ENCODE results near the gene NAXE. TPM values are rescaled to one million over a fixed set of nuclear protein-coding genes. Genes with fewer than 3 reads are reported as not detected.
A peak's percentile ranks its signal among the peaks of the same experiment; 100 is the strongest.

NAXE gene
- polyA plus RNA-seq, 1 experiment, result 29.9 TPM

DNA sequence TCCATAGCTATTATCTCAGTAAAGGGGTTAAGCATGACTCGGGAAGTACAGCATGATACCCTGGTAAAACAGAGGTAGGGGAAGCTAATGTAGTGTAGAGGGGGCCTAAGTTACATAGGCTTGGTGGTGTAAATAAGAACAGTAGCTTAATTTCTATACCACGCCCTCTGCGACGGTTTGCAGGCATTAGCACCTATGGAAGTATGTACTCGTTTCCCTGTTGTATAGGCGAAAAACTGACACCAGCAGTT is 470 bp upstream of the NAXE start:
- Histone ChIP-seq H3K27me3 (ENCODE audit: control insufficient read depth, insufficient read depth, low read length) (peaks cover 4% of the 10 kb centered on the region), H3K9me3 (ENCODE audit: control insufficient read depth, insufficient read depth, low read length) (no peaks in the 10 kb centered on the region; the same call in 1 of the 2 replicates), H3K4me3 (ENCODE audit: low read depth, low read length) (peak overlapping the region; percentile 84), H3K27ac (ENCODE audit: low read depth, low read length) (peak overlapping the region; percentile 31)
- TF ChIP-seq, protein P1, sequence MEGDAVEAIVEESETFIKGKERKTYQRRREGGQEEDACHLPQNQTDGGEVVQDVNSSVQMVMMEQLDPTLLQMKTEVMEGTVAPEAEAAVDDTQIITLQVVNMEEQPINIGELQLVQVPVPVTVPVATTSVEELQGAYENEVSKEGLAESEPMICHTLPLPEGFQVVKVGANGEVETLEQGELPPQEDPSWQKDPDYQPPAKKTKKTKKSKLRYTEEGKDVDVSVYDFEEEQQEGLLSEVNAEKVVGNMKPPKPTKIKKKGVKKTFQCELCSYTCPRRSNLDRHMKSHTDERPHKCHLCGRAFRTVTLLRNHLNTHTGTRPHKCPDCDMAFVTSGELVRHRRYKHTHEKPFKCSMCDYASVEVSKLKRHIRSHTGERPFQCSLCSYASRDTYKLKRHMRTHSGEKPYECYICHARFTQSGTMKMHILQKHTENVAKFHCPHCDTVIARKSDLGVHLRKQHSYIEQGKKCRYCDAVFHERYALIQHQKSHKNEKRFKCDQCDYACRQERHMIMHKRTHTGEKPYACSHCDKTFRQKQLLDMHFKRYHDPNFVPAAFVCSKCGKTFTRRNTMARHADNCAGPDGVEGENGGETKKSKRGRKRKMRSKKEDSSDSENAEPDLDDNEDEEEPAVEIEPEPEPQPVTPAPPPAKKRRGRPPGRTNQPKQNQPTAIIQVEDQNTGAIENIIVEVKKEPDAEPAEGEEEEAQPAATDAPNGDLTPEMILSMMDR (IDR thresholded peaks at IDR 0.05; ENCODE audit: low read depth, low read length), result no peak
- DNase-seq (ENCODE audit: low read depth, low spot score), result no peak
- CTCF ChIA-PET, result interaction anchor here (0.6 to 2.0 kb wide), 9 partner anchors 9 to 205 kb away, joined by 3 to 5 read pairs (median 4); no protein-coding TSS in a partner anchor
- POLR2A ChIA-PET, result interaction anchor here (0.6 to 1.3 kb wide), 3 partner anchors 86 to 1788 kb away, joined by 3 to 5 read pairs (median 4); partner anchors contain the start of gene MEF2D

DNA sequence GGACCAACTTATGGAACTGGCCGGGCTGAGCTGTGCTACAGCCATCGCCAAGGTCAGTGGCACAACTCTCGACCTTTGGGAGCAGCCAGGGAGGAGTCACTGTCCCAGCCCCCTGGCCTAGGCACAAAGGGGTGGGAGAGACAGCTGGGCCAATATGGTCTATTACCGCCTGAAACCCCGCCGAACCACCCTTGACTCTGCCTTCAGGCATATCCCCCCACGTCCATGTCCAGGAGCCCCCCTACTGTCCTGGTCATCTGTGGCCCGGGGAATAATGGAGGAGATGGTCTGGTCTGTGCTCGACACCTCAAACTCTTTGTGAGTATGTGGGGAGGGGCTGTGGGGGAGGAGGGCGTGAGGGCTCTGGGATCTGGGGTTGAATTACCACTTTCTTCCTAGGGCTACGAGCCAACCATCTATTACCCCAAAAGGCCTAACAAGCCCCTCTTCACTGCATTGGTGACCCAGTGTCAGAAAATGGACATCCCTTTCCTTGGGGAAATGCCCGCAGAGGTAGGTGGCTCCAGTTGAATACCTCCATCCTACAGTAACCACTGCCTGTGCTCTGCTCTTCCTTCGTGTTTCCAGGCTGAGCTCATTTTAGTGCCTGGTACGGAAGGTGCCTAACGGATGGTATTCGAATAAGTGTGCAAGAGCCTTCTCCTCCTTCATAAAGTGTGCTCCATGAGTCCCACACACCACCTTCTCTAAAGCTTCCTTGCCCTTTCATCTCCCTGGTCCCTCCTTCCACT is 758 bp downstream of the NAXE start:
- no peaks in the 10 kb centered on the region; the same call in 1 of the 2 replicates for H3K9me3 ChIP-seq (ENCODE audit: control insufficient read depth, insufficient read depth, low read length)
- H3K27me3 ChIP-seq (ENCODE audit: control insufficient read depth, insufficient read depth, low read length), result no peaks in the 10 kb centered on the region
- H3K4me3 ChIP-seq (ENCODE audit: low read depth, low read length), result peak overlapping the region; percentile 84
- ChIA-PET POLR2A (interaction anchor here (0.9 to 1.3 kb wide), 3 partner anchors 21 to 143 kb away, joined by 3 to 6 read pairs (median 5); no protein-coding TSS in a partner anchor), CTCF (interaction anchor here (0.5 to 2.0 kb wide), 4 partner anchors 35 to 207 kb away, joined by 4 to 5 read pairs (median 4); no protein-coding TSS in a partner anchor)
- H3K27ac ChIP-seq (ENCODE audit: low read depth, low read length), result no peak overlapping the region
- TF ChIP-seq, protein P1 (IDR thresholded peaks at IDR 0.05; ENCODE audit: low read depth, low read length), result no peak
- DNase-seq (ENCODE audit: low read depth, low spot score), result no peak

DNA sequence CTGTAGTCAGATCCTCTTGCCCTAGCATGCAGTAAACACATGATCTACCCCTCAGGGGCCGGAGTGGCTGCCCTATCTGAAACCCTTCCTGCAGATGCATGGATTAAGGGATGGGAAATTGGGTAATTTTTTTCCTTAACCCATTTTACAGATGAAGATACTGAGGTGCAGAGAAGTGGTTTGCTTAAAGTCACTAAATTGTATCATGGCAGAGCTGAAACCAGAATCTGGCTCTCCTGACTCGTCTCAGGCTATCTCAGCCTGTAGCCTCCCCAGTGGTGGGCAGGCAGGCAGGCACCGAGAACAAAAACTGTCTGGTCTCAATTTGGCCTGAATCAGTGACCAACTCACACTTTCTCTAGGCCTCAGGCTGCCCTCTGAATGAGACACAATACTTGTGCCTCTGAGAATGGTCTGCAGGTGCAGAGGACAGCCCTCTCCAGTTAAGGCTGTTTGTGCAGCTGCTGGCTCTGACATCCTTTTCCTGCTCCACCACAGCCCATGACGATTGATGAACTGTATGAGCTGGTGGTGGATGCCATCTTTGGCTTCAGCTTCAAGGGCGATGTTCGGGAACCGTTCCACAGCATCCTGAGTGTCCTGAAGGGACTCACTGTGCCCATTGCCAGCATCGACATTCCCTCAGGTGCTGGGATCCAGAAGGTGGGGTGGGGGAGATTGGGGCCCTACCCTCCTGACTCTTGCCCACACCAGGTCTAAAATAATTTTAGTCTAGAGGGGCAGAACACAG is 1.5 kb downstream of the NAXE start:
- Histone ChIP-seq H3K27ac (ENCODE audit: low read depth, low read length) (no peak overlapping the region), H3K4me3 (ENCODE audit: low read depth, low read length) (0 out of 2 replicates have a peak overlapping the region, but pooled peaks have one; percentile 84), H3K27me3 (ENCODE audit: control insufficient read depth, insufficient read depth, low read length) (no peaks in the 10 kb centered on the region), H3K9me3 (ENCODE audit: control insufficient read depth, insufficient read depth, low read length) (no peaks in the 10 kb centered on the region; the same call in 1 of the 2 replicates)
- ChIA-PET POLR2A (interaction anchor here (0.6 kb wide), 1 partner anchor 19 kb away, joined by 3 read pairs; no protein-coding TSS in a partner anchor), CTCF (interaction anchor here (0.5 kb wide), 1 partner anchor 210 kb away, joined by 4 read pairs; no protein-coding TSS in a partner anchor)
- TF ChIP-seq, protein P1 (IDR thresholded peaks at IDR 0.05; ENCODE audit: low read depth, low read length), result no peak
- no peak for DNase-seq (ENCODE audit: low read depth, low spot score)

DNA sequence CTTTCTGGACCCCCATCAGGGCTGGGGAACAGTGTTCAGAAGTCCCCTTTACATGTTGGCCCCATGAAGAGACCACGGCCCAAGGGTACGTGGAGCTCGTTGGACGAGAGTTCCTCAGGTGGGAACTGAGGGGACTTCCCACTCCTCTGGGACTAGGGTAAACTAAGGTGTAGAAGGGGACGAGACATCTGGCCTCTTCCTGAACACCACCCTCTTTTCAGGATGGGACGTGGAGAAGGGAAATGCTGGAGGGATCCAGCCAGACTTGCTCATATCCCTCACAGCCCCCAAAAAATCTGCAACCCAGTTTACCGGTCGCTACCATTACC is 2.0 kb downstream of the NAXE start:
- TF ChIP-seq, protein P1 (IDR thresholded peaks at IDR 0.05; ENCODE audit: low read depth, low read length), result no peak
- Histone ChIP-seq H3K4me3 (ENCODE audit: low read depth, low read length) (no peak overlapping the region), H3K27me3 (ENCODE audit: control insufficient read depth, insufficient read depth, low read length) (no peaks in the 10 kb centered on the region), H3K27ac (ENCODE audit: low read depth, low read length) (no peak overlapping the region), H3K9me3 (ENCODE audit: control insufficient read depth, insufficient read depth, low read length) (no peaks in the 10 kb centered on the region; the same call in 1 of the 2 replicates)
- POLR2A ChIA-PET, result interaction anchor here (0.6 to 1.0 kb wide), 2 partner anchors 19 to 93 kb away, joined by 3 to 4 read pairs; partner anchors contain the start of gene MEF2D
- CTCF ChIA-PET, result interaction anchor here (0.5 to 1.0 kb wide), 3 partner anchors 15 to 210 kb away, joined by 3 to 5 read pairs (median 4); no protein-coding TSS in a partner anchor
- no peak for DNase-seq (ENCODE audit: low read depth, low spot score)
